Measurements from ENCODE around the gene UBP1. TPM values are rescaled to one million over a fixed set of nuclear protein-coding genes. Genes with fewer than 3 reads are reported as not detected.
"Not testable (repeated sequence)": the region's sequence is repeated elsewhere in the genome, so short reads cannot be mapped to it uniquely, and the experiment has no call there.

The UBP1 gene
- total and polyA plus RNA-seq, 2 donors (not counting 1 experiment from before 2014, with no cell fraction given) = 48.1 to 99.7 TPM

DNA sequence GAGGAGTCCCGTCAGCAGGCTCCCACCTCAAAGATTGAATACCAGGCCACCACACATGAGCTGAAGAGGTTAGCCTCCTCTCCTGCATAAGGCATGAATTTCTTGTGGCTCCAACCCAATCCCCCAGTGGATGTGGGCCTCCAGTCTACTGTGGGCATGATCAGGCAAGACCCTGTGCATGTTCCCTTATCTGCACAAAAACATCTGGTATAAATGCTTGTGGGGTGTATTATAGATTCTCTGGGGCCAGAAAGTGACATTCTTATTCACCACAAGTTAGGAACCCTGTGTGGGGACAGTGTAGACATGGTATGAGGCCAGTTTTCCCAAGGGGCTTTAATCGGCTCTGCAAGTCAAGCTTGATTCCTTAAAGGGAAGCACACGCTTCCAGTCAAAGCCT lies 18.2 kb upstream of the UBP1 start:
- H4K20me1 ChIP-seq (ENCODE audit: control insufficient read depth, extremely low read depth, insufficient read depth, low read length) = no peaks in the 10 kb centered on the region
- H3K4me2 ChIP-seq (ENCODE audit: extremely low read depth, insufficient read depth, low read length) = no peak overlapping the region
- TF ChIP-seq, protein P1, sequence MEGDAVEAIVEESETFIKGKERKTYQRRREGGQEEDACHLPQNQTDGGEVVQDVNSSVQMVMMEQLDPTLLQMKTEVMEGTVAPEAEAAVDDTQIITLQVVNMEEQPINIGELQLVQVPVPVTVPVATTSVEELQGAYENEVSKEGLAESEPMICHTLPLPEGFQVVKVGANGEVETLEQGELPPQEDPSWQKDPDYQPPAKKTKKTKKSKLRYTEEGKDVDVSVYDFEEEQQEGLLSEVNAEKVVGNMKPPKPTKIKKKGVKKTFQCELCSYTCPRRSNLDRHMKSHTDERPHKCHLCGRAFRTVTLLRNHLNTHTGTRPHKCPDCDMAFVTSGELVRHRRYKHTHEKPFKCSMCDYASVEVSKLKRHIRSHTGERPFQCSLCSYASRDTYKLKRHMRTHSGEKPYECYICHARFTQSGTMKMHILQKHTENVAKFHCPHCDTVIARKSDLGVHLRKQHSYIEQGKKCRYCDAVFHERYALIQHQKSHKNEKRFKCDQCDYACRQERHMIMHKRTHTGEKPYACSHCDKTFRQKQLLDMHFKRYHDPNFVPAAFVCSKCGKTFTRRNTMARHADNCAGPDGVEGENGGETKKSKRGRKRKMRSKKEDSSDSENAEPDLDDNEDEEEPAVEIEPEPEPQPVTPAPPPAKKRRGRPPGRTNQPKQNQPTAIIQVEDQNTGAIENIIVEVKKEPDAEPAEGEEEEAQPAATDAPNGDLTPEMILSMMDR (conservative IDR thresholded peaks at IDR 0.05 in 1 of 2, IDR thresholded peaks at IDR 0.05 in 1 of 2; ENCODE audit: low read depth in 1 of 2, low read length in 2 of 2) = no peak
- TF ChIP-seq EZH2 (IDR thresholded peaks at IDR 0.05; ENCODE audit: low read length, missing control alignments) = no peak
- no peaks in the 10 kb centered on the region for H3K79me2 ChIP-seq (ENCODE audit: control insufficient read depth, insufficient read depth, low read length)
- H3K27ac ChIP-seq (ENCODE audit: insufficient read depth, low read length) = no peak overlapping the region
- no peak overlapping the region for H3K9ac ChIP-seq (ENCODE audit: insufficient read depth, low read length)
- no peaks in the 10 kb centered on the region for H3K36me3 ChIP-seq (ENCODE audit: control insufficient read depth, insufficient read depth, low read length)
- no peaks in the 10 kb centered on the region for H3K4me1 ChIP-seq (ENCODE audit: control insufficient read depth, extremely low read depth, insufficient read depth, low read length)
- no peak for DNase-seq (ENCODE audit: low read depth in 2 of 2)
- no peak overlapping the region for H2AFZ ChIP-seq (ENCODE audit: low read length)
- H3K4me3 ChIP-seq (replicated peaks in 1 of 4; ENCODE audit: control extremely low read depth in 1 of 4, insufficient read depth in 1 of 4, low read depth in 3 of 4, low read length in 4 of 4) = no peak overlapping the region
- H3K9me3 ChIP-seq (ENCODE audit: control insufficient read depth, insufficient read depth, low read depth, low read length) = no peaks in the 10 kb centered on the region
- H3K27me3 ChIP-seq (ENCODE audit: control insufficient read depth, insufficient read depth, low read length) = no peaks in the 10 kb centered on the region

DNA sequence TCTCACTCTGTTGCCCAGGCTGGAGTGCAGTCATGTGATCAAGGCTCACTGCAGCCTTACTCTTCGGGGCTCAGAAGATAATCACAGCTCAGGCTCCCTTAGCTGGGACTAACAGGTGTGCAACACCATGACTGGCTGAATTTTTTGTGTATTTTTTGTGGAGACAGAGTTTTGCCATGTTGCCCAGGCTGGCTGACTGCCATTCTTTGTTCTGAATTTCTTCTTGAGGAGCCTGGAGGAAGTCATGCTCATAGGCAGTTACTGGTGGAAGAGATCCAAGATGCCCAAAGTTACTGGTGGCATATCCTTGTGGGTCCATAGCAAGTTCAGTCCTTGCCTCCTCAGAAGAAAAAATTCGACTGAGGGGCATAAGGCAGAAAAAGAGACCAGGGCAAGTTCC lies 16.6 kb upstream of the UBP1 start:
- Histone ChIP-seq H3K27ac (ENCODE audit: insufficient read depth, low read length) (no peak overlapping the region), H3K27me3 (ENCODE audit: control insufficient read depth, insufficient read depth, low read length) (no peaks in the 10 kb centered on the region), H3K9ac (ENCODE audit: insufficient read depth, low read length) (no peak overlapping the region), H3K9me3 (ENCODE audit: control insufficient read depth, insufficient read depth, low read depth, low read length) (no peaks in the 10 kb centered on the region), H3K4me2 (ENCODE audit: extremely low read depth, insufficient read depth, low read length) (no peak overlapping the region), H2AFZ (ENCODE audit: low read length) (no peak overlapping the region), H3K4me1 (ENCODE audit: control insufficient read depth, extremely low read depth, insufficient read depth, low read length) (no peaks in the 10 kb centered on the region), H3K79me2 (ENCODE audit: control insufficient read depth, insufficient read depth, low read length) (no peaks in the 10 kb centered on the region), H3K36me3 (ENCODE audit: control insufficient read depth, insufficient read depth, low read length) (no peaks in the 10 kb centered on the region), H4K20me1 (ENCODE audit: control insufficient read depth, extremely low read depth, insufficient read depth, low read length) (no peaks in the 10 kb centered on the region), H3K4me3 (replicated peaks in 1 of 4; ENCODE audit: control extremely low read depth in 1 of 4, insufficient read depth in 1 of 4, low read depth in 3 of 4, low read length in 4 of 4) (no peak overlapping the region)
- DNase-seq (ENCODE audit: low read depth in 2 of 2) = no peak
- TF ChIP-seq, protein P1 (conservative IDR thresholded peaks at IDR 0.05 in 1 of 2, IDR thresholded peaks at IDR 0.05 in 1 of 2; ENCODE audit: low read depth in 1 of 2, low read length in 2 of 2) = no peak
- no peak for TF ChIP-seq EZH2 (IDR thresholded peaks at IDR 0.05; ENCODE audit: low read length, missing control alignments)

DNA sequence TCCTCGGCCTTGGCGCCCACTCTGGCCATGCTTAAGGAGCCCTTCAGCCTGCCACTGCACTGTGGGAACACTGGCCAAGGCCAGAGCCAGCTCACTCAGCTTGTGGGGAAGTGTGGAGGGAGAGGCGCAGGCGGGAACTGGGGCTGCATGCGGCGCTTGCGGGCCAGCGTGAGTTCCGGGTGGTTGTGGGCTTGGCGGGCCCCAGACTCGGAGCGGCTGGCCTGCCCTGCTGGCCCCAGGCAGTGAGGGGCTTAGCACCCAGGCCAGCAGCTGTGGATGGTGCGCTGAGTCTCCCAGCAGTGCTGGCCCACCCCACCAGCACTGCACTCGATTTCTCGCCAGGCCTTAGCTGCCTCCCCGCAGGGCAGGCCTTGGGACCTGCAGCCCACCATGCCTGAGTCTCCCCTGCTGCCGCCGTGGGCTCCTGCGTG lies 13.1 kb upstream of the UBP1 start:
- no peak overlapping the region for H3K4me2 ChIP-seq (ENCODE audit: extremely low read depth, insufficient read depth, low read length)
- TF ChIP-seq, protein P1 (conservative IDR thresholded peaks at IDR 0.05 in 1 of 2, IDR thresholded peaks at IDR 0.05 in 1 of 2; ENCODE audit: low read depth in 1 of 2, low read length in 2 of 2) = no peak
- no peak for TF ChIP-seq EZH2 (IDR thresholded peaks at IDR 0.05; ENCODE audit: low read length, missing control alignments)
- H3K27ac ChIP-seq (ENCODE audit: insufficient read depth, low read length) = no peak overlapping the region
- no peaks in the 10 kb centered on the region for H3K27me3 ChIP-seq (ENCODE audit: control insufficient read depth, insufficient read depth, low read length)
- no peaks in the 10 kb centered on the region for H3K79me2 ChIP-seq (ENCODE audit: control insufficient read depth, insufficient read depth, low read length)
- no peak overlapping the region for H3K4me3 ChIP-seq (replicated peaks in 1 of 4; ENCODE audit: control extremely low read depth in 1 of 4, insufficient read depth in 1 of 4, low read depth in 3 of 4, low read length in 4 of 4)
- no peaks in the 10 kb centered on the region for H3K9me3 ChIP-seq (ENCODE audit: control insufficient read depth, insufficient read depth, low read depth, low read length)
- no peaks in the 10 kb centered on the region for H3K36me3 ChIP-seq (ENCODE audit: control insufficient read depth, insufficient read depth, low read length)
- no peak for DNase-seq (ENCODE audit: low read depth in 2 of 2)
- no peak overlapping the region for H3K9ac ChIP-seq (ENCODE audit: insufficient read depth, low read length)
- no peak overlapping the region for H2AFZ ChIP-seq (ENCODE audit: low read length)
- H4K20me1 ChIP-seq (ENCODE audit: control insufficient read depth, extremely low read depth, insufficient read depth, low read length) = no peaks in the 10 kb centered on the region
- no peaks in the 10 kb centered on the region for H3K4me1 ChIP-seq (ENCODE audit: control insufficient read depth, extremely low read depth, insufficient read depth, low read length)

DNA sequence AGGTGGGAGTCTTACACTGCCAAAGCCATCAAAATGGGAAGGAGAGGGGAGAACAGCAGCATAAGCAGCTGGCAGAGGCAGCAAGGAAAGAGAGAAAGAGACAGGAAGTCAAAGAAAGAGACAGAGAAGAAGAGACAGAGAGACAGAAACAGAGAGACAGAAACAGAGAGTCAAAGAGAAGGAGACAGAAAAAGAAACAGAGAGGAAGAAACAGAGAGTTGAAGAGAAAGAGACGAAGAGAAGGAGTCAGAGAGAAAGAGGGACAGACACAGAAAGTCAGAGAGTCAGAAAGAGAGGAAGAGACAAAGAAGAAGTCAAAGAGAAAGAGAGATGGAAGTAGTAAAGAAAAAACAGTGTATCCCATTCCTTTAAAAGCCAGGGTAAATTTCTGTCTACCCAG lies 11.8 kb upstream of the UBP1 start:
- not testable (repeated sequence) for H3K27ac ChIP-seq (ENCODE audit: insufficient read depth, low read length); H4K20me1 ChIP-seq (ENCODE audit: control insufficient read depth, extremely low read depth, insufficient read depth, low read length); DNase-seq (ENCODE audit: low read depth in 2 of 2); H3K9me3 ChIP-seq (ENCODE audit: control insufficient read depth, insufficient read depth, low read depth, low read length); H3K9ac ChIP-seq (ENCODE audit: insufficient read depth, low read length); H3K27me3 ChIP-seq (ENCODE audit: control insufficient read depth, insufficient read depth, low read length); H3K4me2 ChIP-seq (ENCODE audit: extremely low read depth, insufficient read depth, low read length); H3K4me3 ChIP-seq (replicated peaks in 1 of 4; ENCODE audit: control extremely low read depth in 1 of 4, insufficient read depth in 1 of 4, low read depth in 3 of 4, low read length in 4 of 4); H3K4me1 ChIP-seq (ENCODE audit: control insufficient read depth, extremely low read depth, insufficient read depth, low read length); H3K79me2 ChIP-seq (ENCODE audit: control insufficient read depth, insufficient read depth, low read length); H2AFZ ChIP-seq (ENCODE audit: low read length); H3K36me3 ChIP-seq (ENCODE audit: control insufficient read depth, insufficient read depth, low read length)

Measured in fibroblast of lung (primary cell).